Common myeloid progenitor, CD34-positive (primary cell): Measurements from ENCODE around the gene SCG3.

Experiments
- CTCF ChIA-PET: fragments of 350-600 bp; sonication (Branson Sonifier 250); formaldehyde crosslinking; loops from one replicate; lab custom pipeline; 2021; ENCODE audit warnings: antibody characterized with exemption; lab: Charles Lee
- POLR2A ChIA-PET: fragments of 350-600 bp; sonication (Branson Sonifier 250); formaldehyde crosslinking; loops from one replicate; lab custom pipeline; 2021; ENCODE audit warnings: antibody characterized with exemption; lab: Charles Lee
- DNase-seq, 3 donors: peaks; one replicate each; pipeline versions ENCODE4 v3.0.0 to v3.0.0-alpha.2; 2013
- H3K27ac ChIP-seq, 2 experiments: 1 replicate in 1 of 2; 2 replicates in 1 of 2; pipeline ENCODE4 v1.7.0; 2013; ENCODE audit warnings: inconsistent platforms in 2 of 2, low read length in 2 of 2, mild to moderate bottlenecking in 2 of 2, low read depth in 1 of 2, moderate library complexity in 1 of 2; ENCODE audit not compliant: severe bottlenecking in 2 of 2, insufficient read depth in 1 of 2, poor library complexity in 1 of 2
- H3K27me3 ChIP-seq, 5 experiments: replicated peaks in 2 of 5; 1 replicate in 3 of 5; 2 replicates in 2 of 5; pipeline versions ENCODE4 v1.6.1 to v1.7.0; 2013; ENCODE audit warnings: low read length in 4 of 5, mild to moderate bottlenecking in 2 of 5, moderate library complexity in 2 of 5, inconsistent platforms in 1 of 5; ENCODE audit not compliant: insufficient read depth in 5 of 5, control insufficient read depth in 4 of 5
- H3K36me3 ChIP-seq, 4 experiments: 1 replicate in 2 of 4; 2 replicates in 2 of 4; pipeline versions ENCODE4 v1.6.1 to v1.7.0; 2013; ENCODE audit warnings: low read length in 3 of 4, control low read depth in 1 of 4, mild to moderate bottlenecking in 1 of 4; ENCODE audit not compliant: control insufficient read depth in 4 of 4, insufficient read depth in 4 of 4
- H3K4me1 ChIP-seq, 4 experiments: 1 replicate in 3 of 4; 2 replicates in 1 of 4; pipeline versions ENCODE4 v1.6.1 to v1.7.1; 2013; ENCODE audit warnings: low read length in 3 of 4, mild to moderate bottlenecking in 3 of 4, control low read depth in 1 of 4, inconsistent platforms in 1 of 4, moderate library complexity in 1 of 4; ENCODE audit not compliant: control insufficient read depth in 4 of 4, insufficient read depth in 4 of 4; ENCODE audit errors: control extremely low read depth in 1 of 4
- H3K4me3 ChIP-seq, 7 experiments: 1 replicate in 4 of 7; 2 replicates in 3 of 7; pipeline versions ENCODE4 v1.5.1 to v1.7.0; 2013; ENCODE audit warnings: mild to moderate bottlenecking in 7 of 7, low read length in 6 of 7, moderate library complexity in 6 of 7, inconsistent platforms in 2 of 7, low read depth in 2 of 7, control low read depth in 1 of 7; ENCODE audit not compliant: insufficient read depth in 4 of 7, control insufficient read depth in 1 of 7; ENCODE audit errors: extremely low read depth in 1 of 7
- H3K9me3 ChIP-seq, 5 experiments: 1 replicate in 4 of 5; 2 replicates in 1 of 5; pipeline versions ENCODE4 v1.6.1 to v1.7.1; 2013; ENCODE audit warnings: low read length in 4 of 5, mild to moderate bottlenecking in 2 of 5, inconsistent platforms in 1 of 5, low read depth in 1 of 5, moderate library complexity in 1 of 5; ENCODE audit not compliant: control insufficient read depth in 4 of 5, insufficient read depth in 2 of 5; ENCODE audit errors: control extremely low read depth in 1 of 5
- WGBS: methylation state at CpG from one replicate; pipeline ENCODE4 v1.1.5; 2013; ENCODE audit not compliant: insufficient coverage; 5-methylcytosine and 5-hydroxymethylcytosine counted together

The SCG3 gene

DNA sequence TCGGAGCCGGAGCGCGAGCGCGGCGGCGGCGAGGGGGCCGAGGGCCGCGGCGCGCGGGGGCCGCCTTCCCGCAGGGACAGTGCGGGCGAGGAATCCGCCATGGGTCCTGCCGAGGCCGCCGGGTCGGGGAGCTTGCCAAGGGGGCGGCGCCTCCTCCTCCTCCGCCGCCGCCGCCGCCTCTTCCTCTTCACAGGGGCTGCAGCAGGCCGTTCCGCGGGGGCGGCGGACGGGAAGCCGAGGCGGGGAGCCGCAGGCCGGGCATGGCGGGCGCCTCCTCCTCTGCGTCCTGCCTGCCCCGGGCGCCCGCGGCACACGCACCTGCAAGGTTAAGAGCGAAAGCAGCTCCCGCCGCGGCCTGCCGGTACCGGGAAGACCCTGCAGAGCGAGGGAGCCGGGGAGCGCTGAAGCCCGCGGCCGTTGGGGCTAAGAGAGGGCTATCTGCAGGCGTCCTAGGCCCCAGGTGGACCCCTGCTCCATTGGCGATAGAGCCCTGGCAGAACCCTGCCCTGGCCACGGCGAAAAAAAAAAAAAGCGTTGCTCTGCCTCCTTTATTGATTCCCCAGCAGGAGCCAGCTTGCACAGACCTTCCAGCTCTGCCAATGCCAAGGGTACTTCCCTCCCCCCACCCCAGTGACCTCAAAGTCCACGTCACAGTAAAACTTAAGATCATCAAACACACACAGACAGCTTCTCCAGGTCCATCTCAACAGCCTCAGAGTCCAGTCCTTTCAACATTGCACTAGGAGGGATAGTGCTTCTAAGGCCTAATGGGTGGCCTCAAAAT, 56.4 kb downstream of the SCG3 start, which contains the start of gene LYSMD2:
LYSMD2 (minus strand) TSS at position 134 of the 784 bp plus-strand sequence; CDS start at position 101, 33 bp downstream.
- H3K27ac ChIP-seq, result peak within 1 kb of the TSS; percentile 64 to 81
- H3K4me3 ChIP-seq, result peak within 1 kb of the TSS; percentile 69 to 96 (median 90)
- ChIA-PET CTCF (interaction anchor here (1.1 to 2.5 kb wide), 9 partner anchors 11 to 118 kb away, joined by 3 to 10 read pairs (median 5); no protein-coding TSS in a partner anchor), POLR2A (interaction anchor here (0.6 to 1.7 kb wide), 4 partner anchors 10 to 92 kb away, joined by 3 to 5 read pairs (median 4); no protein-coding TSS in a partner anchor)
- no peaks in the 10 kb centered on the region for H3K27me3 ChIP-seq
- under 1% methylated on average over 54 of the region's 67 CpGs for WGBS
- peaks cover 0 to 2% (median 0%) of the 10 kb centered on the region in 4 experiments for H3K36me3 ChIP-seq
- peak; percentile 61 to 85 (median 73) for DNase-seq
- no peaks in the 10 kb centered on the region for H3K9me3 ChIP-seq
- H3K4me1 ChIP-seq, result peaks cover 33 to 59% (median 46%) of the 10 kb centered on the region in 4 experiments

GRCh38 chr15:51738553-51738952, 57.2 kb downstream of the SCG3 start:
- Histone ChIP-seq H3K9me3 (no peaks in the 10 kb centered on the region), H3K27ac (no peak overlapping the region), H3K36me3 (peaks cover 0 to 2% (median 0%) of the 10 kb centered on the region in 4 experiments), H3K4me3 (peak overlapping the region in 1 of 7 experiments; percentile 8), H3K27me3 (no peaks in the 10 kb centered on the region), H3K4me1 (peaks cover 25 to 51% (median 38%) of the 10 kb centered on the region in 4 experiments)
- WGBS, result no CpG with 5 or more reads among the region's 2 CpGs
- CTCF ChIA-PET, result interaction anchor here (1.1 to 1.4 kb wide), 4 partner anchors 10 to 119 kb away, joined by 3 to 6 read pairs (median 4); no protein-coding TSS in a partner anchor
- DNase-seq, result no peak
- POLR2A ChIA-PET, result interaction anchor here (0.6 kb wide), 1 partner anchor 15 kb away, joined by 4 read pairs; no protein-coding TSS in a partner anchor

GRCh38 chr15:51739061-51739712, 57.9 kb downstream of the SCG3 start:
- POLR2A ChIA-PET, result no interaction called here
- WGBS, result no CpG with 5 or more reads among the region's 2 CpGs

GRCh38 chr15:51749307-51749706, 68.0 kb downstream of the SCG3 start:
- CTCF ChIA-PET, result interaction anchor here (1.4 to 1.8 kb wide), 3 partner anchors 11 to 27 kb away, joined by 4 to 5 read pairs (median 5); partner anchors contain the start of gene LYSMD2
- no peak for DNase-seq
- Histone ChIP-seq H3K4me1 (peaks cover 3 to 27% (median 17%) of the 10 kb centered on the region in 4 experiments), H3K9me3 (no peaks in the 10 kb centered on the region), H3K27ac (no peak overlapping the region), H3K4me3 (no peak overlapping the region), H3K27me3 (peaks cover 0 to 7% (median 0%) of the 10 kb centered on the region in 5 experiments), H3K36me3 (no peaks in the 10 kb centered on the region)
- 97% methylated on average over 5 of the region's 5 CpGs for WGBS
- POLR2A ChIA-PET, result no interaction called here

More at GRCh38 chr15:51739061-51739712, 57.9 kb downstream of the SCG3 start:
- Histone ChIP-seq H3K27me3 (no peaks in the 10 kb centered on the region), H3K36me3 (peaks cover 0 to 2% (median 0%) of the 10 kb centered on the region in 4 experiments), H3K4me3 (no peak overlapping the region), H3K27ac (no peak overlapping the region), H3K4me1 (peaks cover 20 to 45% (median 33%) of the 10 kb centered on the region in 4 experiments), H3K9me3 (no peaks in the 10 kb centered on the region)
- DNase-seq, result no peak
- CTCF ChIA-PET, result interaction anchor here (0.9 to 1.1 kb wide), 2 partner anchors 8 to 38 kb away, joined by 3 read pairs; no protein-coding TSS in a partner anchor

DNA sequence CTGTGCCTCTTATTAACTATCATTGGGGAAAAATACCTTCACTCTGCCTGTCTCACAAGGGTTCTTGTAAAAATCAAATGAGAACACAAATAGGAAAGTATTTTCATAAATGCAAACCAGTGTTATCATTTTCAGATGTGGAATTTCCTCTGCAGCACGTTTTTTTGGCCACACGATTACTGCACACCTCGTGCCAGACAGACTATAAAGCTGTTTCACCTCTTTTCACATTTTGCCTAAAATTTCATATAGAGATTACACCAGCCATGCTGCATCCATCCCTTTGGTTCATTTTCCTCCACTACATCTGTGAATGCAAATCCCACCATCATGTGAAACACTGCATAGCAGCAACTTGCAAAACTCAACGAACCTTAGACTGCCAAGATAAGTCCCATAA, 68.9 kb downstream of the SCG3 start:
- no peak overlapping the region for H3K4me3 ChIP-seq
- H3K36me3 ChIP-seq, result peaks cover 0 to 2% (median 0%) of the 10 kb centered on the region in 4 experiments
- H3K27me3 ChIP-seq, result peaks cover 0 to 7% (median 0%) of the 10 kb centered on the region in 5 experiments
- peaks cover 3 to 30% (median 18%) of the 10 kb centered on the region in 4 experiments for H3K4me1 ChIP-seq
- H3K27ac ChIP-seq, result no peak overlapping the region
- ChIA-PET CTCF (interaction anchor here (0.7 to 1.6 kb wide), 2 partner anchors 14 to 26 kb away, joined by 3 to 4 read pairs; no protein-coding TSS in a partner anchor), POLR2A (no interaction called here)
- H3K9me3 ChIP-seq, result no peaks in the 10 kb centered on the region
- WGBS, result 100% methylated on average over 2 of the region's 4 CpGs
- no peak for DNase-seq

DNA sequence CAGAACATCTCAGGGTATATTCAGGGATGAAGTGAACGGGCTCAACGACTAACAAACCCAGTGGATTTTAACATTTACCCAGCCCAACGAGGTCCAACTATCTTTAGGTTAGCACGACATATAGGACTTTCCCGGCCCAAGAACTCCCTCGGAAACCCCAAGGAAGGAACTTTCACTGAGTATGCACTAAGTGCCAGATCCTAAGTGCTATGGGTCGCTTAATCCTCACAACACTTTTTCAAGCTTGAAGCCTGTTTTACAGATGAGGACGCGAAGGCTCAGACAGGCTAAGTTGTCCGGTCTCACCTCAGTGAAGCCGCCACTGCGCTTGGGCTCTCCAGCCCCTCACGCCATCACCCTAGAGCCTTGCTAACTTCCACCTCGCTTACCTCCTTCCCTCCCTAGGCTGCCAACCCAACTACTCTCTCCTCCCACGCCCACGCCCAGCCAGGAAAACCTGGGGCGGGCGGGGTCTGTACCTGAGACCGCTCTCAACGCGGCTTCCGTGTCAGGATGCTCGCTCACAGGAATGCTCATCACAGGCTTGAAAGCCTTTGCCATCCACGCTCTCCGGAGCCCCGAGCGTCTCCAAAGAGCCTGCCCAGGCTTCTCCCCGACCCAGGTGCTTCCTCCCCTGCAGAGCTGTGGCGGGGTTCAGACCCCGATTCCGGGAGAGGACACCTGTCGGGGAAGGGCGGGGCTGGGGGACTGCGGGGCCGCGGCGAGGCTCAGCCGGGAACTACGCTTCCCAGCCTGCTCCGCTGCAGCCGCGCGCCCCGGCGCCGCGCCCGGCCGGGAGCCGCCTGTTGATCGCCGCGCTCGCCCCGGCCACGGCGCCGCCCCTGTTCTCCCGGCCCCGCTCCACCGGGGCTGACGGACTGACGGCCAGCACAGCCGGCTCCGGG, 69.7 kb downstream of the SCG3 start, which contains the start of gene TMOD2:
TMOD2 (plus strand) TSS at position 806 of the 905 bp plus-strand sequence. CDS start 14,845 bp downstream, outside the sequence.
- peaks cover 3 to 38% (median 26%) of the 10 kb centered on the region in 4 experiments for H3K4me1 ChIP-seq
- no peak within 1 kb of the TSS for H3K27ac ChIP-seq
- H3K4me3 ChIP-seq, result peak within 1 kb of the TSS; percentile 68 to 88 (median 73)
- no peaks in the 10 kb centered on the region for H3K9me3 ChIP-seq
- peaks cover 0 to 2% (median 0%) of the 10 kb centered on the region in 4 experiments for H3K36me3 ChIP-seq
- H3K27me3 ChIP-seq, result peaks cover 0 to 7% (median 0%) of the 10 kb centered on the region in 5 experiments
- WGBS, result 16% methylated on average over 50 of the region's 65 CpGs
- ChIA-PET POLR2A (no interaction called here), CTCF (interaction anchor here (0.7 to 1.6 kb wide), 4 partner anchors 13 to 25 kb away, joined by 3 to 6 read pairs (median 4); partner anchors contain the start of gene LYSMD2)
- peak; percentile 34 to 74 (median 64) for DNase-seq
